ENCODE results near the gene NAIF1.

Gene NAIF1

DNA sequence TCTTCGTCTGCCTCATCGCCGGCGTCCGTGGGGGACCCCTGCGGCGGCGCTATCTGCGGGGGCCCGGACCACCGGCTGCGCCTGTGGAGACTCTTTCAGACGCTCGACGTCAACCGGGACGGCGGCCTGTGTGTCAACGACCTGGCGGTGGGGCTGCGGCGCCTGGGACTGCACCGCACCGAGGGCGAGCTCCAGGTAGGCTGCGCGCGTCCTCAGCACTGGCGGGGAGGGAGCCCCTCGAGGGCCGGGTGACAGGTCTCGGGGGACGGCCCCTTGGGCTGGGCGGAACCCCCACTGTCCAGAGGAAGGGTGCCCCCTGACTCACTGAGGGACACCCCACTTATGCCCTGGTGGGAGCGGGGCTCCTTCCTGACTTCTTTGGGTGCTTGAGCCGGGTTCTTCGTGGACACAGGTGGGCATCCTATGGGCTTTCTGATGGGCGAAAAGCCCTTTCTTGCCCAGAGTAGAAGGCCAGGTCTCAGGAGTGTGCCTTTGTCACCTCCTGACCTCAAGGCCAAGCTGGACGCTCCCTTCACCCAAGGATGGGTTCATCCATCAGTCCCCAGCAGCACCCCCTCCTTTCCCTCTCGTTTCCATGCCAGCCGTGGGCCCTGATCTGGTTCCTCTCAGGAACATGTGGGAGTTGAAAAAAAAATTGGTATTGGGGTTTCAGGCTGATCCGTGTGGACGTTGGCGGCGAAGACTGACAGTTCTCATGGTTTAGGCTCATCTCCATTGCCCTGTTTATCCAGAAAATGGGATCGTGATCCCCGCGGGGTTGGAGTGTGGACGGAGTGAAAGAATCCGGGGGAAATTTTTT is 1.5 kb upstream of the NAIF1 start:
- WGBS, 2 donors (ENCODE audit: extremely low coverage in 2 of 2, insufficient read length in 2 of 2, insufficient replicate concordance in 1 of 2) = no CpG with 5 or more reads among the region's 50 CpGs
- peak overlapping the region; percentile 98 for H3K9ac ChIP-seq (ENCODE audit: low read depth, low read length, poor library complexity)

DNA sequence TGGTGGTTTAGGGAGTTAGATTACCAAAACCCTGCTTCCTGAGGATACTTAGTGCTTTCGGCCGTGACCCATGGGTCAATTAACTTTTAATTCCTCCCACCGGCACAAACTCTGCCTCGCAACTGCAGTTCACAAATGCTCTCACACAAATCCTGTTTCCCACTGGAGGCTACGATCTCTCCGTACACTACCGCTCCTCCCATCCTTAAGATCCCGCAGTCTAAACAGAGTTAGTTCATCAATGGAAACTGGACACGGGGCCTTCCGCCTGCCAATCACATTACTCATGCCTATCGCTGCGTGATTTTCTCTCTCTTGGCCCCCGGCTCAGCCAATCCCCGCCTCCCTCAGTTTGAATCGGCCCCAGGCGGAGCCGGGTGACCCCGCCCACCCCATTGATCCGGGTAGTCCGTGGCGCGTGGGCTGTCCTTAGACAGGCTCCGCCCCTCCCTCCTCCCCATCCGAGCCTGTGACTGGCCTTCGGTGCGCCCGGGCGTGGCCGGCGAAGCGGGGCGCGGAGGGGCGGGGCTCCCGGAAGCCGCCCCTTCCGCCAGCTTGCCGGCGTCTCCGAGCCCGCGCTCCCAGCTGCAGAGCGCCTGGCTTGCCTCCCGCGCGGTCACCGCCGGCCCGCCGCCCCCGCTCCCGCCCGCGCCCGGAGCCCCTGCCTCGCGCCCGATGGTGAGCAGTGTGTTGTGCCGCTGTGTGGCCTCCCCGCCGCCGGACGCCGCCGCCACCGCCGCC is 695 bp upstream of the NAIF1 start, which contains the start of gene SLC25A25:
Gene SLC25A25, plus strand, starts transcription at position 588 of the 741 bp plus-strand sequence. Its CDS starts 88 bp downstream, at position 676.
- Histone ChIP-seq H2BK12ac (ENCODE audit: low read length) (no peak within 1 kb of the TSS), H3K9me3 (replicated peaks in 1 of 2; ENCODE audit: control insufficient read depth in 2 of 2, insufficient read depth in 1 of 2, low read depth in 1 of 2, low read length in 2 of 2) (peaks cover 0 to 8% of the 10 kb centered on the region in 2 donors), H3K9ac (ENCODE audit: low read depth, low read length, poor library complexity) (peak within 1 kb of the TSS; percentile 98), H3K4ac (ENCODE audit: low read length) (no peak within 1 kb of the TSS), H3K18ac (ENCODE audit: low read length) (peak within 1 kb of the TSS; percentile 95), H3K4me3 (ENCODE audit: low read length in 2 of 2) (peak within 1 kb of the TSS; percentile 60 to 96), H2BK120ac (ENCODE audit: low read depth, low read length) (no peak within 1 kb of the TSS), H2AK5ac (ENCODE audit: low read depth, low read length) (peak within 1 kb of the TSS; percentile 51), H2AFZ (ENCODE audit: low read length) (peak within 1 kb of the TSS; percentile 93), H4K91ac (ENCODE audit: low read depth, low read length, poor library complexity) (no peak within 1 kb of the TSS), H3K4me2 (ENCODE audit: insufficient read depth, low read length, poor library complexity, severe bottlenecking) (peak within 1 kb of the TSS; percentile 77), H3K14ac (ENCODE audit: low read length) (no peak within 1 kb of the TSS), H4K8ac (ENCODE audit: low read depth, low read length) (no peak within 1 kb of the TSS), H3K23ac (ENCODE audit: low read depth, low read length, poor library complexity) (peak within 1 kb of the TSS; percentile 92), H3K79me1 (ENCODE audit: low read depth, low read length) (peaks cover 5% of the 10 kb centered on the region), H2BK5ac (ENCODE audit: low read length) (peak within 1 kb of the TSS; percentile 83), H3K4me1 (ENCODE audit: control insufficient read depth in 2 of 2, insufficient read depth in 1 of 2, low read depth in 1 of 2, low read length in 2 of 2) (peaks cover 19% of the 10 kb centered on the region in 2 donors), H3K27me3 (ENCODE audit: control insufficient read depth in 3 of 3, insufficient read depth in 3 of 3, low read depth in 1 of 3, low read length in 3 of 3) (no peaks in the 10 kb centered on the region), H3K27ac (replicated peaks; ENCODE audit: low read length) (peak within 1 kb of the TSS; percentile 94), H3K36me3 (replicated peaks in 1 of 2; ENCODE audit: control insufficient read depth in 2 of 2, insufficient read depth in 2 of 2, low read length in 2 of 2) (peaks cover 5 to 8% of the 10 kb centered on the region in 2 donors), H2BK15ac (ENCODE audit: low read length) (peak within 1 kb of the TSS; percentile 12)
- peak; percentile 100 for DNase-seq (ENCODE audit: low spot score)
- no CpG with 5 or more reads among the region's 67 CpGs for WGBS, 2 donors (ENCODE audit: extremely low coverage in 2 of 2, insufficient read length in 2 of 2, insufficient replicate concordance in 1 of 2)

More for the DNA sequence above, 1.5 kb upstream of the NAIF1 start:
- peaks cover 20 to 22% of the 10 kb centered on the region in 2 donors for H3K4me1 ChIP-seq (ENCODE audit: control insufficient read depth in 2 of 2, insufficient read depth in 1 of 2, low read depth in 1 of 2, low read length in 2 of 2)
- peak overlapping the region; percentile 12 for H2BK15ac ChIP-seq (ENCODE audit: low read length)
- peak overlapping the region; percentile 51 for H2AK5ac ChIP-seq (ENCODE audit: low read depth, low read length)
- peaks cover 0 to 8% of the 10 kb centered on the region in 2 donors for H3K9me3 ChIP-seq (replicated peaks in 1 of 2; ENCODE audit: control insufficient read depth in 2 of 2, insufficient read depth in 1 of 2, low read depth in 1 of 2, low read length in 2 of 2)
- H3K4ac ChIP-seq (ENCODE audit: low read length) = no peak overlapping the region
- H3K23ac ChIP-seq (ENCODE audit: low read depth, low read length, poor library complexity) = peak overlapping the region; percentile 92
- peak overlapping the region; percentile 77 for H3K4me2 ChIP-seq (ENCODE audit: insufficient read depth, low read length, poor library complexity, severe bottlenecking)
- H3K18ac ChIP-seq (ENCODE audit: low read length) = peak overlapping the region; percentile 95
- H3K27me3 ChIP-seq (ENCODE audit: control insufficient read depth in 3 of 3, insufficient read depth in 3 of 3, low read depth in 1 of 3, low read length in 3 of 3) = no peaks in the 10 kb centered on the region
- H3K79me1 ChIP-seq (ENCODE audit: low read depth, low read length) = peaks cover 5% of the 10 kb centered on the region
- H2BK5ac ChIP-seq (ENCODE audit: low read length) = peak overlapping the region; percentile 83
- H3K4me3 ChIP-seq (ENCODE audit: low read length in 2 of 2) = peak overlapping the region; percentile 60 to 96
- H3K36me3 ChIP-seq (replicated peaks in 1 of 2; ENCODE audit: control insufficient read depth in 2 of 2, insufficient read depth in 2 of 2, low read length in 2 of 2) = peaks cover 0 to under 1% of the 10 kb centered on the region in 2 donors
- H3K14ac ChIP-seq (ENCODE audit: low read length) = no peak overlapping the region
- DNase-seq (ENCODE audit: low spot score) = no peak
- no peak overlapping the region for H2BK12ac ChIP-seq (ENCODE audit: low read length)
- no peak overlapping the region for H3K27ac ChIP-seq (replicated peaks; ENCODE audit: low read length)
- H4K8ac ChIP-seq (ENCODE audit: low read depth, low read length) = no peak overlapping the region
- H2AFZ ChIP-seq (ENCODE audit: low read length) = peak overlapping the region; percentile 93
- H2BK120ac ChIP-seq (ENCODE audit: low read depth, low read length) = no peak overlapping the region
- H4K91ac ChIP-seq (ENCODE audit: low read depth, low read length, poor library complexity) = no peak overlapping the region

DNA sequence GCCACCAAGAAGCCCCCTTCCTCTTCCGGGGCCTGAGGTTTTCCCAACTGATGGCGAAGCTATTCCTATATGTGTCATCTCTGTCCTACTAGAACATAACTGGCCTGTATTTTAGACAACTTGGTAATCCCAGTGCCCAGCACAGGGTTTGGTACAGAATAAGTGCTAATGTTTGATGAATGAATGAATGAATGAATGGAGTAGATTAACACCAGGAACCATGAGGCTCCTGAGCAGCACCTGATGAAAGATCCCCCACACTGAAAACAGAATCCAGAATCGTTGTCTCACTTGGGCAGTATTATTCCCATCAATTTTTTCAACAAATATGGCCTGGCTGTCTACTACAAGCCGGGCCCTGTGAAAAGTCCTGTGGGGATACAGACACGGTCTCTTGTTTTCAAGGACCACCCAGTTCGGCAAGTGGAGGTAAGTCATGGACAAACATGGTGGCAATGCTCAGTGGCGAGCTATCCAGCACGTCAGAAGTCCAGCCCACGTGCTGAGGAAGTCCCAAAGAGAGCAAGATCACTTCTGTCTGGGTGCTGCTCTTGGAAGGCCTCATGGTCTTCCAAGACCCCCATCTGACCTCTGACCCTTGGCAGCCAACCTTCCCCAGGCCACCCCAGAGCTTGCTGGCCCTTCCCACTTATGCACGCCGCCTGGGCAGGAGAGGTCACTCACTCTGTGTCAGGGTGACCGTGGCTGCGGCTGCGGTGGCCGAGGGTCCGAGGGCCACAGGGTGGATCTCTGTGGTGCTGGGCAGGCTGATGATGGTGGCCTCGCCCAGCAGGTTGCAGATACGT is 1.0 kb downstream of the NAIF1 start:
- Histone ChIP-seq H3K23ac (ENCODE audit: low read depth, low read length, poor library complexity) (peak overlapping the region; percentile 70), H2AFZ (ENCODE audit: low read length) (peak overlapping the region; percentile 54), H4K91ac (ENCODE audit: low read depth, low read length, poor library complexity) (peak overlapping the region; percentile 88), H3K27me3 (ENCODE audit: control insufficient read depth in 3 of 3, insufficient read depth in 3 of 3, low read depth in 1 of 3, low read length in 3 of 3) (no peaks in the 10 kb centered on the region), H3K4me2 (ENCODE audit: insufficient read depth, low read length, poor library complexity, severe bottlenecking) (no peak overlapping the region), H3K36me3 (replicated peaks in 1 of 2; ENCODE audit: control insufficient read depth in 2 of 2, insufficient read depth in 2 of 2, low read length in 2 of 2) (peaks cover 7 to 13% of the 10 kb centered on the region in 2 donors), H2BK15ac (ENCODE audit: low read length) (peak overlapping the region; percentile 99), H3K79me1 (ENCODE audit: low read depth, low read length) (peaks cover 5% of the 10 kb centered on the region), H3K9ac (ENCODE audit: low read depth, low read length, poor library complexity) (peak overlapping the region; percentile 4), H2BK5ac (ENCODE audit: low read length) (peak overlapping the region; percentile 79), H3K27ac (replicated peaks; ENCODE audit: low read length) (no peak overlapping the region), H2AK5ac (ENCODE audit: low read depth, low read length) (peak overlapping the region; percentile 100), H4K8ac (ENCODE audit: low read depth, low read length) (no peak overlapping the region), H3K9me3 (replicated peaks in 1 of 2; ENCODE audit: control insufficient read depth in 2 of 2, insufficient read depth in 1 of 2, low read depth in 1 of 2, low read length in 2 of 2) (peaks cover 2 to 8% of the 10 kb centered on the region in 2 donors), H2BK120ac (ENCODE audit: low read depth, low read length) (peak overlapping the region; percentile 51), H2BK12ac (ENCODE audit: low read length) (peak overlapping the region; percentile 99), H3K14ac (ENCODE audit: low read length) (no peak overlapping the region), H3K4me1 (ENCODE audit: control insufficient read depth in 2 of 2, insufficient read depth in 1 of 2, low read depth in 1 of 2, low read length in 2 of 2) (peaks cover 8 to 14% of the 10 kb centered on the region in 2 donors), H3K4ac (ENCODE audit: low read length) (peak overlapping the region; percentile 84), H3K4me3 (ENCODE audit: low read length in 2 of 2) (peak overlapping the region in 1 of 2 donors; percentile 36), H3K18ac (ENCODE audit: low read length) (peak overlapping the region; percentile 95)
- no CpG with 5 or more reads among the region's 18 CpGs for WGBS, 2 donors (ENCODE audit: extremely low coverage in 2 of 2, insufficient read length in 2 of 2, insufficient replicate concordance in 1 of 2)
- DNase-seq (ENCODE audit: low spot score) = no peak

Measured in neuronal stem cell (in vitro differentiated cells).